A673 (cell line): ENCODE results near the gene BBS5. TPM values are rescaled to one million over a fixed set of nuclear protein-coding genes. Genes with fewer than 3 reads are reported as not detected.
A peak's percentile ranks its signal among the peaks of the same experiment; 100 is the strongest.

Source experiments
- BruUV-seq: library from RNA; stranded (reverse); fragments of 400-500 nt; replicated peaks from 2 replicates; lab custom pipeline; 2021; lab: Mats Ljungman, UMichigan
- CTCF ChIA-PET: fragments of 300-600 bp; sonication (Branson Sonifier 250); formaldehyde crosslinking; loops from one replicate; lab custom pipeline; 2022; ENCODE audit warnings: antibody characterized with exemption; lab: Charles Lee
- POLR2A ChIA-PET: fragments of 300-600 bp; sonication (Branson Sonifier 250); formaldehyde crosslinking; loops from one replicate; lab custom pipeline; 2022; ENCODE audit warnings: antibody characterized with exemption; ENCODE audit not compliant: low non-redundant PET; lab: Charles Lee
- DNase-seq: peaks from one replicate; pipeline ENCODE4 v3.0.0-alpha.2; 2015; ENCODE audit warnings: low spot score
- H3K27ac ChIP-seq: fragments of 200-600 bp; sonication (generic); 2 replicates; pipeline ENCODE4 v1.5.1; 2016; ENCODE audit warnings: mixed run types, low read depth, mild to moderate bottlenecking, mixed read lengths, antibody characterized with exemption, low read length; ENCODE audit not compliant: poor library complexity, severe bottlenecking
- H3K27me3 ChIP-seq: fragments of 200-600 bp; sonication (generic); replicated peaks from 2 replicates; pipeline ENCODE4 v1.6.1; 2017; ENCODE audit warnings: mixed run types, low read depth, mild to moderate bottlenecking, mixed read lengths, antibody characterized with exemption, low read length; ENCODE audit not compliant: insufficient read depth, poor library complexity
- H3K36me3 ChIP-seq: fragments of 200-600 bp; sonication (generic); 2 replicates; pipeline ENCODE4 v1.6.1; 2016; ENCODE audit warnings: mixed run types, mild to moderate bottlenecking, mixed read lengths, antibody characterized with exemption, low read length; ENCODE audit not compliant: insufficient read depth, poor library complexity, severe bottlenecking
- H3K4me1 ChIP-seq: fragments of 200-600 bp; sonication (generic); 2 replicates; pipeline ENCODE4 v1.6.1; 2017; ENCODE audit warnings: mixed run types, mild to moderate bottlenecking, mixed read lengths, antibody characterized with exemption, low read length; ENCODE audit not compliant: insufficient read depth, poor library complexity, severe bottlenecking
- H3K4me3 ChIP-seq: fragments of 200-600 bp; sonication (generic); 2 replicates; pipeline ENCODE4 v1.5.1; 2016; ENCODE audit warnings: low read depth, mixed run types, mild to moderate bottlenecking, mixed read lengths, low read length; ENCODE audit not compliant: poor library complexity, severe bottlenecking
- H3K9me3 ChIP-seq: fragments of 200-600 bp; sonication (generic); 2 replicates; pipeline ENCODE4 v1.6.1; 2016; ENCODE audit warnings: mixed run types, low read depth, mild to moderate bottlenecking, mixed read lengths, antibody characterized with exemption, low read length; ENCODE audit not compliant: poor library complexity, severe bottlenecking
- EZH2 ChIP-seq: fragments of 200-600 bp; sonication (generic); IDR thresholded peaks from 2 replicates; pipeline ENCODE4 v1.6.1; 2017; ENCODE audit warnings: borderline replicate concordance, low read depth, mild to moderate bottlenecking, mixed read lengths, antibody characterized with exemption, low read length; ENCODE audit not compliant: poor library complexity, severe bottlenecking
- intact Hi-C: fragments of 100-400 bp; cut with micrococcal nuclease; formaldehyde crosslinking; loops from one replicate; pipeline ENCODE4 v1.10.0; 2022; ENCODE audit not compliant: unreplicated experiment
- total RNA-seq: library from RNA; stranded (reverse); gene quantifications from 2 replicates; pipeline ENCODE4 v1.2.3, GENCODE V29; 2021
- TF ChIP-seq, protein P1 (sequence below): fragments of 300-800, 200-600 bp; sonication (generic); conservative IDR thresholded peaks from 2 replicates; pipeline ENCODE4 v1.5.1; 2017; ENCODE audit warnings: low read depth, mild to moderate bottlenecking, antibody characterized with exemption, low read length, moderate library complexity, mixed read lengths

The BBS5 gene
- total RNA-seq, 1 experiment from 2014 or later = 11.5 TPM

DNA sequence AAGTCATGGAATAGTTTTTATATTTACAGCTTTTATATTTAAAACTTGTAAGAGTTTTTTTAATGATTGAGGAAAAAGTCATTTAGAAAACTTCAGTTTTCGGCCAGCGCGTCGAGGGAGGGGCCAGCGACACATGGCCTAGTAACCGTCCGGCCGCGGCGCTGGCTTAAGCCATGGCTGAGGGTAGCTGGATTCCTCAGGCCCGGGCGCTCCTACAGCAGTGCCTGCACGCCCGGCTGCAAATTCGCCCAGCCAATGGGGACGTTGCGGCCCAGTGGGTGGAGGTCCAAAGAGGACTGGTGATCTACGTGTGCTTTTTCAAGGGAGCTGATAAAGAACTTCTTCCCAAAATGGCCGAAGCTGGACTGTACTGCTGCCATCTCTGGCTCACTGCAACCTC, 25.4 kb downstream of the BBS5 start:
- POLR2A ChIA-PET = no interaction called here
- BruUV-seq = TSS peak; percentile 63
- CTCF ChIA-PET = no interaction called here

DNA sequence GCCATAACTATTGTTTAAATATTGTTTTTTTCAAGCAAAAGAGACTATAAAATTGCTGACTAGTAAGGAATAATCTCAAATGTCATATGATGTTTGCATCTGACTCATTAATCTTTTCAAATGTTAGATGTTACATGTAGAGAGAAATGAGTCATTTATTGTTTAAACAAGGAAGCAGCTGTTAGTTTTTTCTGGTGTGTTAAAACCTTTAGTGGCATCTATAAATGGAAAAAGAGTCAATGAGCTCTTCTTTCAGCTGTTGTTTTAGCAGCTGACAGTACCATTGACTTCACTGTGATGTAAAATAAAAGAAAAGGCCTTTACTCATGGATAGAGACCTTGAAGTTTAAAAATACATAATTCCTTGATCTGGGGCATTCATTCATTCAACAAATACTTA, 28.4 kb downstream of the BBS5 start:
- POLR2A ChIA-PET = no interaction called here

More for the DNA sequence above, 25.4 kb downstream of the BBS5 start:
- Histone ChIP-seq H3K4me1 (peaks cover 4% of the 10 kb centered on the region), H3K4me3 (no peak overlapping the region), H3K36me3 (no peaks in the 10 kb centered on the region), H3K27me3 (no peaks in the 10 kb centered on the region), H3K9me3 (no peaks in the 10 kb centered on the region), H3K27ac (no peak overlapping the region)
- DNase-seq = no peak
- intact Hi-C loops = no loop called here
- TF ChIP-seq, protein P1, sequence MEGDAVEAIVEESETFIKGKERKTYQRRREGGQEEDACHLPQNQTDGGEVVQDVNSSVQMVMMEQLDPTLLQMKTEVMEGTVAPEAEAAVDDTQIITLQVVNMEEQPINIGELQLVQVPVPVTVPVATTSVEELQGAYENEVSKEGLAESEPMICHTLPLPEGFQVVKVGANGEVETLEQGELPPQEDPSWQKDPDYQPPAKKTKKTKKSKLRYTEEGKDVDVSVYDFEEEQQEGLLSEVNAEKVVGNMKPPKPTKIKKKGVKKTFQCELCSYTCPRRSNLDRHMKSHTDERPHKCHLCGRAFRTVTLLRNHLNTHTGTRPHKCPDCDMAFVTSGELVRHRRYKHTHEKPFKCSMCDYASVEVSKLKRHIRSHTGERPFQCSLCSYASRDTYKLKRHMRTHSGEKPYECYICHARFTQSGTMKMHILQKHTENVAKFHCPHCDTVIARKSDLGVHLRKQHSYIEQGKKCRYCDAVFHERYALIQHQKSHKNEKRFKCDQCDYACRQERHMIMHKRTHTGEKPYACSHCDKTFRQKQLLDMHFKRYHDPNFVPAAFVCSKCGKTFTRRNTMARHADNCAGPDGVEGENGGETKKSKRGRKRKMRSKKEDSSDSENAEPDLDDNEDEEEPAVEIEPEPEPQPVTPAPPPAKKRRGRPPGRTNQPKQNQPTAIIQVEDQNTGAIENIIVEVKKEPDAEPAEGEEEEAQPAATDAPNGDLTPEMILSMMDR = no peak
- no peak for TF ChIP-seq EZH2

DNA sequence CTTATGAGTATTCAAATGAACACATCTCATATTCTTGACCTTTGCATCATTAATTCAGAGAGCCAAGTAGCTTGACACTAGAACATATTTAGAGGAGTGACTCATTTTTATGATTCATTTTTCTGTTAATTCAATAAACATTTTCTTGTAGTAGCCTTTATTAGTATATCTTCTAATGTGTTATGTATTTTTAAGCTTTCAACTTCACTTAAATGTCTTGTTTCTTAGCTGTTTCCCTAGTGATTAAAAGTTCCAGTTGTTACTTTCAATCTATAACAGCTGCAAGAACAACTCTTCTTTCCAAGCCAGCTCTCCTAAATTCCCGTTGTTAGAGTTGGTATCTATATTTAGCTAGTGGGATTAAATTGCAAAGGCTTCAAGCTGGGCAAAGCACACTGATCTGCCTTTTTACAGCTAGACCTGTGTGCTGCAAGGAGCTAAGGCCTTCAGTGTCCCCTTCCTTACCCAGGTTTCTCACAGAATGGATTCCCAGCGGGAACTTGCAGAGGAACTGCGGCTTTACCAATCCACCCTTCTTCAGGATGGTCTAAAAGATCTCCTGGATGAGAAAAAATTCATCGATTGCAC, 30.1 kb downstream of the BBS5 start, which contains the start of gene KLHL41:
TSS of gene KLHL41 (plus strand) at position 405 of the 588 bp plus-strand sequence. CDS start at position 482, 77 bp downstream.
- BruUV-seq = no TSS peak
- Histone ChIP-seq H3K4me3 (no peak within 1 kb of the TSS), H3K27me3 (no peaks in the 10 kb centered on the region), H3K9me3 (no peaks in the 10 kb centered on the region), H3K4me1 (peaks cover 4% of the 10 kb centered on the region), H3K36me3 (no peaks in the 10 kb centered on the region), H3K27ac (no peak within 1 kb of the TSS)
- CTCF ChIA-PET = no interaction called here
- peak; percentile 9 for DNase-seq
- POLR2A ChIA-PET = no interaction called here
- TF ChIP-seq, protein P1 = no peak
- TF ChIP-seq EZH2 = no peak
- intact Hi-C loops = no loop called here

More for the DNA sequence above, 28.4 kb downstream of the BBS5 start:
- Histone ChIP-seq H3K9me3 (no peaks in the 10 kb centered on the region), H3K4me3 (no peak overlapping the region), H3K27ac (no peak overlapping the region), H3K36me3 (no peaks in the 10 kb centered on the region), H3K27me3 (no peaks in the 10 kb centered on the region), H3K4me1 (peaks cover 4% of the 10 kb centered on the region)
- DNase-seq = peak; percentile 50
- TF ChIP-seq, protein P1 = no peak
- TF ChIP-seq EZH2 = no peak
- no TSS peak for BruUV-seq
- CTCF ChIA-PET = no interaction called here
- intact Hi-C loops = no loop called here
